CD4-positive, alpha-beta T cell treated with Interleukin-17A for 4 hours (primary cell): Measurements from ENCODE around the gene BYSL.
"Not testable (repeated sequence)": the region's sequence is repeated elsewhere in the genome, so short reads cannot be mapped to it uniquely, and the experiment has no call there.

Experiments
- DNase-seq: peaks from one replicate; pipeline ENCODE4 v3.0.0-alpha.2; 2020; ENCODE audit warnings: mixed read lengths

BYSL gene

DNA sequence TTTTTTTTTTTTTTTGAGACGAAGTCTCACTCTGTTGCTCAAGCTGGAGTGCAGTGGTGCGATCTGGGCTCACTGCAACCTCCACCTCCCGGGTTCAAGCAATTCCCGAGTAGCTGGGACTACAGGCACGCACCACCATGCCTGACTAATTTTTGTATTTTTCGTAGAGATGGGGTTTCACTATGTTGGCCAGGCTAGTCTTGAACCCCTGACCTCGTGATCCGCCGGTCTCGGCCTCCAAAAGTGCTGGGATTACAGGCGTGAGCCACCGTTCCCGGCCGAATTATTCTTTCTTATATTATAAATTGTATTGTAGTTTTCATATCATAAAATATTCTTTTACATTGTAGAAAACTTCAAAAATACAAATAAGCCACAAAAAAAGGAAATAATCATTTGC lies 21.6 kb downstream of the BYSL start:
- not testable (repeated sequence) for DNase-seq

DNA sequence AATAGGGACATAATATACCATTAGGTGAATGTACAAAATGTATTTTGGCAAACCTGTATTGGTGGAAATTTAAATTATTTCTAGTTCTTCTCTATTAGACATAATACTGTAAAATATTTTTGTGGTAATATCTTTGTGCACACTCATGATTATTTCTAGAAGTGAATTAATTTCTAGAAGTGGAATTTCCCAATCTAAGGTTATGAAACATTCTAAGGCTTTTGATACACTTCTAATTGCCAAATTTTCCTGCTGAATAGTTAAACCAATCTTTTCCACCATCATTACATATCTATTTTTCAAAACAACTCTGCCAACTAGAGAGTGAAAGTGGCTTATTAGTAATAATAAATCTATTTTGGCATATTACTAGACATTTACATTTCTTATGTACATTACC lies 22.2 kb downstream of the BYSL start:
- no peak for DNase-seq

DNA sequence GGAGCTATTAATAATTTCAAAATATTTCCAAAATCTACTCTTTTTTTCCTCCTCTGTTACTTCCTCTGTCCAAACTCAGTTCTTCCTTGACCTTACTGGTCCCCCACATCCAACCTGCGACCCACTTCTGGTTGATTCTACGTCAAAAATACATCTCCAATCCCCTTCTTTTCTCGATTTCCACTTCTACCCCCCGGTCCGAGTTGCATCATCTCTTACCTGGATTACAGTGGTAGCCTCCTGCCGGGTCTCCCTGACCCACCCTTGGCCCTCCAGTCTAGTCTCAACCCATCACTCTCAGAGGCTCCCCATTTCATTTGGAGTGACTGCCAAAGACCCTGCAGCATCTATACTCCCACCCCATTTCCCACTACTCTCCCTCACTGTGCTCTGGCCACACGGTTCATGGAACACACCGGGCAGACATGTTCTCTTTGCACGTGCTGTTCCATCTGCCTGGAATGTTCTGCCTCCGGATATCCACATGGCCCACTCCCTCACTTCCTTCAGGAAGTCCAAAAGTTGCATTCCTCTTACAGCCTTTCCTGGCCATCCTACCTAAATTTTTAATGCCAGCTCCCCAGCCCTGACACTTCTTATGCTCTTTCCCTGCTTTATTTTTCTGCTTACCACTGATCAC lies 26.4 kb downstream of the BYSL start:
- no peak for DNase-seq

DNA sequence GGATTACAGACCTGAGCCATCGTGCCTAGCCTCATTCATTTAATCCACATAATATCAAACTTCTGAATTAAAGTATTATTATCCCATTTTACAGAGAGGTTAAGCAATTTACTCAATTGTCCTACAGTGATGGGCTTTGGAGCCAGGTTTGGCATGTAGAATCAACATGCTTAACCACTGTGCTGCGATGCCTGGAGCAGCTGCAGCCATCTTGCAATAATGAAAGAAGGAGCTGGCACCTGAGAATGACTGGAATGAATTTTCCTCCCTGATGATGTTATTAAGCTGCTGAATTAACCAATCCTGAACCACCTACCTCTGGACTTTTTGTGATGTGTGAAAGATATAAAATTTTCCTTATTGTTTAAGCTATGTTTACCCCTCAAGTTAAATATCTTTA lies 33.4 kb downstream of the BYSL start:
- no peak for DNase-seq

DNA sequence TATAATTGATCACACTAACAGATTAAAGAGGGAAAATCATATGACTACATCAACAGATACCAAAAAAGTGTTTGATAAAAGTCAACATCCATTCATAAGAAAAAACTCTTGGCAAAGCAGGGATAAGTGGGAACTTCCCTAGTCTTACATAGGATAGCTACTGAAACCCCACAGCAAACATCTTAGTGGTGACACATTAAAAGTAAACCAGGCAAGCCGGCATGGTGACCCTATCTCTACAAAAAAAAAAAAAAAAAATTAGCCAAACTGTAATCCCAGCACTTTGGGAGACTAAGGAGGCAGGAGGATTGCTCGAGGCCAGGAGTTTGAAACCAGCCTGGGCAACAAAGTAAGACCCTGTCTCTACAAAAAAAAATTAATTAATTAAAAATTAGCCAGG lies 34.1 kb downstream of the BYSL start:
- no peak for DNase-seq

DNA sequence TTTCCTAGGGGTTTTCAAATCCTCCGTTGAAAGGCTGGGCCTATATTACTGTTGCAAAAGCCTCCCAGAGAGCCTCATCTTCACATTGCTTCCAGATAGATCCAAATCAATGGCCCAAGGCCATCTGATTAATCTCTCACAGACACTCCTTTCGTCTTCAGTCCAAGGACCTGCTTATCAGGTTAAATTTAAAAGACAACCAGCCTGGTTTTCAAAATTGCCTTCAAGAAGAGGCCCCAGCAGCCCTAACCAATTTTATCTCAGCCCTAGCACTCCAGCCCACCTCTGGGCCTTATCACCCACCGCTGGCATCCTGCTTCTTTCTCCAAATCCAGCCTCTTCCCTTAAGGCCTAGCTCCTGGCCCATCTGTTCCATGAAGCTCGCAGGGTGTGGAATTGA lies 35.8 kb downstream of the BYSL start:
- DNase-seq, result no peak

DNA sequence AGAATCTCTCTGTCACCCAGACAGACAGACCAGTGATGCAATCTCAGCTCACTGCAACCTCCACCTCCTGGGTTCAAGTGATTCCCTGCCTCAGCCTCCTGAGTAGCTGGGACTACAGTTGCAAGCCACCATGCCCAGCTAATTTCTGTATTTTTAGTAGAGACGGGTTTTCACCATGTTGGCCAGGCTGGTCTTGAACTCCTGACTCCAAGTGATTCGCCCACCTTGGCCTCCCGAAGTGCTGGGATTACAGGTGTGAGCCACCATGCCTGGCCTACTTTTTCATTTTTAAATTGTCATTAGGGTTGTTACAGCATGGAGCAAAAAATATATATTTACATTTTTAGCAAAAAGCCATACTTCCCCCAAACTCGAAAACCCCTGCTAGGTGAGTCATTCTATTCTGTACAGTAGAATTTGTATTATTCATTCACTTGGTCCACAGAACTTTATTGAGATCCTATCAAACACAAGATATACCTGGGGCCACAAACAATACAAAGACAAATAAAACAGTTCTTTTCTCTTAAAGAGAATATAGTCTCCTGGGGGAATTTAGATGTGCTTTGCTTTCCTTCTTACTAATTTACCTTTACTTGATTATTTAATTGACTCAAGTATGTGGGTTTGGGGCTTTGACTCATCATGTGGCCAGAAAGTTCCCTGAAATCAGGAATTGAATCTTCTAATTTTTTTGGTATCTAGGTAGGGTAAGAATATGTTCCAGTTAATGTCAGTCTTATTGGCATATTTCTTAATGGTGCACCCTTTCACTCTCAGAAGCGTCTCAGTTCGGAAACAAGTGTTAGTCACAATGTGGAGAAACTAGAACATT lies 36.9 kb downstream of the BYSL start:
- no peak for DNase-seq

DNA sequence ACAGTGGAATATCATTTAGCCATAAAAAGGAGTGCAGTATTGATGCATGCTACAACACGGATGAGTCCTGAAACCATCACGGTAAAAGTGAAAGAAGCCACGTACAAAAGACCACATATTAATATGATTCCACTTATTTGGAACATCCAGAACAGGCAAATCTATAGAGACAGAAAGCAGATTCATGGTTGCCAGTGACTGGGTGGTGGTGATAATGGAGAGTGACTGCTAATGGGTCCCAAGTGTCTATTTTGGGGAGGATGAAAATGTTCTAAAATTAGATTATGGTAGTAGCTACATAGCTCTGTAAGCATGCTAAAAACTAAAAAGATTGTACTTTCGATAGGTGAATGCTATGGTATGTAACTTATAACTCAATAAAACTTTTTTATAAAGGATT lies 38.7 kb downstream of the BYSL start:
- DNase-seq, result no peak

DNA sequence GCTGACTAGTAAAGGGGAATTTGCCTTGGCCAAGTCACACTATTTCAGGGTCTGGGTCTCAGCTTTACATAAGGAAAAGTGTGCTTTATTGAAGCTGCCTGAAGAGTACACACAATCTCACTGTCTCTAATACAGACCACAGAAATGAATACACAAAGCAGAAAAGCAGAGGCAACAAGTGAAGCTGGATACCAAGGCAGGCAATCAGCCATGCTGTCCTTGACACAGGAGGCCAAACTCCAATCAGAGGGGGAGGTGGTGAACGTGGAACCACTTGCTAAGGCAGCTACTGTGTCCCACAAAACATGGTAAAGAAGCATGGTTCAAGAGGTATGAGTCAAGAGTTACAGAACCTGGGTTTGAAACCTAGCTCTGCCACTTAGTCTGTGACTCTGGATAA lies 42.1 kb downstream of the BYSL start:
- DNase-seq, result no peak

DNA sequence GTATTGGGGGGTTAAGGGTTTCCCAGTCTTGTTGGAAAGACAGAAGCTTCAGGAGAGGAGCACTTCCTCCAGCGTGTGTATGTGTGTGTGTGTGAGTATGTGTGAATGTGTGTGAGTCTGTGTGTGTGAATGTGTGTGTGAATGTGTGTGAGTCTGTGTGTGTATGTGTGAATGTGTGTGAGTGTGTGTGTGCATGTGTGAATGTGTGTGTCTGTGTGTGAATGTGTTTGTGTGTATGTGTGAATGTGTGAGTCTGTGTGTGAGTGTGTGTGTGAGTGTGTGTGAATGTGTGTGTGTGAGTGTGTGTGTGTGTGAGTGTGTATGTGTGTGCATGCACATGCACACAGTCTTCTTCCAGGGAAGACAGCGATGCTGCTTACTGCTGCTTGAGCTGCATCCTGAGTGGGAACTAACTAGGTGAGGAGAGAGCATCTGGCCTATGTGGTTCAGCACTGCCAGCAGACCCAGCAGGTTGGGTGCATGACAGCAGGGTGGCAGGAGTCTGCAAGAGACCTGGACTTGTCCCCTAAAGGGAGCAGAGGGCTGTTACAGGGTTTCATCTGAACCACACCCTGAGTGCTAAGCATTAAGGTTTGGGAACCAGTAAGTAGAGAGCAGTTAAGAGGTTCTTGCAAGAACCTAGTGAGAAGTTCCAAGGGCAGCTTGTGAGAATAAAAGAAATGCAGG lies 43.0 kb downstream of the BYSL start:
- DNase-seq, result no peak

DNA sequence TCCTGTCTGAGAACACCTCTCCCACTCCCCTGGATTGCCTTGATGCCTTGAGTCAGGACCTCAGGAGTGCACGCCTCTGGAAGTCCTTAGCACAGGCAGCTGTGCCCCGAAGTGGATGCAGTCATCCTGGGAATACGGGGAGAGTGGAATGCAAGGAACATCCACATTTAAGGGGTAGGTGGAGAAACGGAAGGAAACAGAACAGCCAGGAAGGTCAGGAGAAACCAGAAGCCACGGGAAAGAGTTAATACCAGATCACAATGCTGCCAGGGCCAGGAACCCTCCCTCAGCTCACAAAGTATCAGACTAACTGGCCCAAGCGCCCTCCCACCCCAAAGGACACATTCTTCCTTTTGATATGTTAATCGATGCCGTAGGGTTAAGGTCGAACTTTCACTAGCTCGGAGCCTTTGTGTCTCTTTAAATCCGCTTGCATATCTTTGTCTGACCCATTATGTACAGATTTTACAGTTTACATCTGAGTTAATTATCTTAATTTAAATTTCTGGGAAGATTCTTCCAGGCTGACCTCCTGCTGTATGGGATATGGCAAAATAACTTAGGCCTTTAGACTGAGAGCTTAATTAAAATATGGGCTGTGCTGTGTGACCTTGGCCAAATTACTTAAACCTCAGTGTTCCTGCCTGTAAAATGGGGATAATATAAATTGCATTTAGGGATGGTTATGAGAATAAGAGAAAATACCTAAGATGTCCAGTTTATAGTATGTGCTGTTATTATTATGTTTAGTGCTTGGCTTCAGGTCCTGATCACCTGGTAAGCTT lies 44.3 kb downstream of the BYSL start:
- no peak for DNase-seq

DNA sequence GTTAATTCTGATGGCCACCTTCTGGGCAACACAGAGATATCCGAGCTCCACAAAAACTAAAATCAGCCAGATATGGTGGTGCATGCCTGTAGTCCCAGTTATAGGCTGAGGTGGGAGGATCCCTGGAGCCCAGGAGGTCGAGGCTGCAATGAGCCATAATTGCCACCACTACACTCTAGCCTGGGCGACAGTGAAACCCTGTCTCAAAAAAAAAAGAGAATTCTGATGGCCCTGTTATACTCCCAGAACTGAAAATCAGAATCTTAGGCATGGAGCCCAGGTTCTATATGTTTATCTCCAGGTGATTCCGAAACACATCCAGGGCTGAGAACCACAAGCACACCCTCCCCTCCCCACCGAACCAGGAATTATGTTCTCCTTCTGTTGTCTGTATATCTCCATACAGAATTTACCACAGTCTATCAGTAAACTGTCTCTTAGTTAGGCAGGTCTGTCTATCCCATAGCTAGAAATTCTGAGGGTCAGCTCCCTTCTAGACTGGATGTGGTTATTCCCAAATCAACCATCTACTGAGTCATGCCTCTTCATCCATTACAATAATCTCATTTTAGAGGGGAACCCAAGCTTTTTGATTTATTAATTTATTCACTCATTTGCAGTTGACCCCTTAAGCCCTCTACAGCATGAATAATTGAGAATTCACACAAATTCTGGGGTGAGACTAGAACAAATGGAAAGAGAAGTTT lies 45.1 kb downstream of the BYSL start:
- no peak for DNase-seq

DNA sequence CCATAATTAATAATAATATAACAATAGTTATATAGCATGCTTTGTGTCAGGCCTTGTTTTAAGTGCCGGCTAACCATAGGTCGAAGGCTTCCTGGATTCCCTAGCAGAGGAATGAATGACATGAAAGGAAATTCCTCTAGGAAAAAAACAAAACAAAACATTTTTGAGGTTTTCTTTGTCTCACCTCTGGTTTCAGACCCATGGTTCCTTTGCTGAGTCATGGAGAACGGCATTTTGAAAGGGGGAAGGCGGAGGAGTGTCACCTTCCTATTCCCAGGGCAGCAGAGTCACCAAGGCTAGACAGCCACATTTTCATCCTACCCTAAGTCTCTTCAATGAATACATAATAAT lies 45.6 kb downstream of the BYSL start:
- DNase-seq, result no peak

DNA sequence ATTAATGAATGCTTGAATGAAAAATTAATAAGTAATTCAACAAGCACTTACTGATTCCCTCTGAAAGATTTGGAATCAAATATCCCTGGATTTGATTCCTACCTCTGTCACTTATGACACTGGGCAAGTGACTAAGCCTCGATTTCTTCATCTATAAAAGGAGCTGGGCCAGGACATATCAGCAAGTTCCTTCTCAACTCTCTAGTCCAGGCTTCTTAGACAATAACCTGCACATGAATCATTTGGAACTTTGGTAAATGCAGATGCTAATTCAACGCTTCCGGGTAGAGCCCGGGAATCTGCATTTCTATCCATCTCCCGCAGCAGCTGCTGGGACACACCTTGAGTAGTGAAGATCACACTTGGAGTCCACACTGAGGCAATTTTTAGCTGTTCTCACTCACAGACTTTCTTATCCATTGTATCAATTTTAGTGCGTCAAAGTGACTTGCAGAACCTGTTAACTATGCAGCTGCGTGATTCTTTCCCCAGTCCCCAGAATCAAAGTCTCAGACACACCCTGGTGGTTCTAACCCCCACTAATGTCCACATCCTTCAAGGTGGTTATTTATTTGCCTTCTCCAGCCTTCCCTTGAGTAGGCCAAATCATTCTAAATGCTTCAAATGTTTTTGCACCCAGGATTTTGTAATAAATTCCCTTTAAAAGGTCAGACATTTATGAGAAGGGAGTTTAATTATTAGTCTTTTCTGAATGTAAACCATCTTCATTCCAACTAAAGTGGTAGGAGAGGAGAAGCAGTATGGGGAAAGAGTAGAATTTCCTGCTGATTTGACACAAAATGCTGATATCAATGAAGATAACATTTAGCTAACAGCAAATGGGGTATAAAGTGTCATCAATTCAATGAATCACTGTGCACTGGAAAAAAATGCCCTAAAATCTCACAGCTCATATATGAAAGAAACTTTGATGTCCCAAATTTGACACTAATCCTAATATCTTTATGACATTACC lies 46.3 kb downstream of the BYSL start:
- DNase-seq, result no peak

DNA sequence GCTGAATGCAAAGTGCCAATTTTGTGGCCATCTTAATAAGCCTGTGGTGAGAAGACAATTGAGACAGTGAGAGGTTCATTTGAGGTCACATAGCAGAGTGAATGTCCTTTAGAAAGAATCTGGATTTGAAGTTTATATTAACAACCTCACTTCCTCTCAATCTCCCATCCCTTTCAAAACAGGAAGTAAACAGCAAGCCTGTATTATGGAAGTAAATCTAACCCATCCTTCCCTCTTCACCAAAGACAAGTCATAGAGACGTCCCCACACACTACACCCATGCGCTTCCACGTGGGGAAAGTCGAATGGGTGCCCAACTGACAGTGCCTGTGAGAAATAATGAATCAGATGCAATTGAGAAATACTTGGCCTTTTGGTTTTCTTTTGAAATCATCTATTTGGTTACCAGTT lies 49.1 kb downstream of the BYSL start:
- DNase-seq, result peak; percentile 20

DNA sequence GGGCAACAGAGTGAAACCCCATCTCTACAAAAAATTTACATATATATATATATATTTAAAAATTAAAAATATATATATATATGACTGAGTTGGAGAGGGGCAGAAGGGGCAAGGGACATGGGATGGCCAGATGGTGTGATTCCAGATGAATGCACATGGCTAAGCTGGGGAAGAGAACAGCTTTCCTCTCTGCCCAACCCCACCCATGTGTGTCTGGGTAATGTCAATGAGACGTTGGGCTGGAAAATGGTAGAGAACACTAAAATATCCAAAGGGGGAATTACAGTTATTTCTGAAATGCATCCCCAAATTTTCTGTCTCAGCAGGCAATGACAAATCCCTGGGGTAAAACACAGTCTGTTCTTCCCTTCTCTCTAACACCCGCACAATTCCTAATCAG lies 51.5 kb downstream of the BYSL start:
- DNase-seq, result no peak

DNA sequence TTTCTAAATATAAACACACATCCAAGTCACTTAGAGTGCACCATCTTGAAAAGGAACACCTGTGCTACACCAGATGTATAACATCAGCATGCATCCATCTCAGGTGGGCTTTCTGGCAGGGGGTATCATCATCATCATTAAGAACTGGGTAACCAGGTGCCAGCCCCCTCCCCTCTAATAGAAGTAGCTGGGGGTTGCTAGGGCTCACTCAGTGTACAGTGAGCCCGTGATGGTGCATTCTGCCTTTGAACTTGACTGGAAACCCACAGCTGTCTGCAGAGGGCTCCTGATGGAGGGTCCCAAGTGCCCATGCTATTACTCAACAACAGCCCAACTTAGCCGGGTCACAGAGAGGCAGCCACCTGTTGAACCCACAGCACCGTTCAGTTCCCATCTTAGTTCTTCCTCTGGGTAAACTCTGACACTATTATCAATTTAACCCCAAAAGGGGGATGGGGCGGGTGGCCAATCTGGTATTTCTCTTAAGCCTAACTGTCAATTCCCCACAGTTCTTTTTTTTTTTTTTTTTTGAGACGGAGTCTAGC lies 53.1 kb downstream of the BYSL start:
- no peak for DNase-seq

DNA sequence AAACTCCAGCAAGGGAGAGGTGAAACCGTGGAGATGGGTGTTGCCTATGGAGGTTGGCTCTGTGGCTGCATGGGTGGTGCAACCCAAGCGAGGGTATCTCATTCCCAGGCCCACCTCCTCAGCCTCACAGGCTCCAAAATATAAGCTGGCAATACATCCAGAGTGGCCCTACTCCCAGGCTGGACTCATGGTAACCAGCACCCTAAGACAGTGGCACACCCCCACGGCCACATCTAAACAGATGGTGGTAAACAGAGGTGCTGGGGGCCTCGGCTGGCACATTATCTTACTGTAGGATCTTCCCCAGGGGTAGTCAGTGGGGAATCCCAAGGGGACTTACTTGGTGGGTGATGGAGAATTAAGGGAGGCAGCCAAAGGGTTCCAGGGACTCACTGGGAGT lies 54.0 kb downstream of the BYSL start:
- no peak for DNase-seq

DNA sequence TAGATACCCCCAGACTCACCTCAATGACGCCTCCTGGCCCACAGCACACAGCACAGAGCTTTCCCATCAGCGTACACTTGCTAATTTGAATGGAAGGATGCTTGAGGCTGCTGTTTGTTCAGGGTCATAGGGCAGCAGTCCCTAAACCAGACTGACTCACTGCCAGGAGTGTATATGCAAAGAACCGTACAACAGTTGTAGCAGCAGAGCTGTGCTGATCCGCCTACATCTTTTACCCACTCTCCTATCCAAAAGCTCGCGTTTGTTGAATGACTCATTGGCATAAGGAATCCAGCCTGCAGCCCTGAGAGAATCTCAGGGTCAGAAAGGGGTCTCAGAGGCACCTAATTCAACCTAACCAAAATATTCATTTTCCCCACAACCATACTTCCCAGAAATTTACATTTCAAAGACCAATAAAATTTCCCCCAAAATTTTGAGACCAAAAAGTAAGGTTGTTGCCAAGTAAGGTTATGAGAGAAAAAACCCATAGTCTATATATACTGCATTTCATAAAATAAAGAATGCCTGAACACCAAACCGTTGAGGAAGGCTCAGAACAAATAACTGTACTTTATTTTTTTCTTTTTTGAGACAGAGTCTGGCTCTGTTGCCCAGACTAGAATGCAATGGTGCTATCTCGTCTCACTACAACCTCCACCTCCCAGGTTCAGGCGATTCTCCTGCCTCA lies 55.6 kb downstream of the BYSL start:
- peak; percentile 24 for DNase-seq
